Choroid plexus epithelial cell (primary cell): ENCODE data around the gene SLC34A3.

Experiments used
- DNase-seq: peaks from one replicate; pipeline ENCODE4 v3.0.0-alpha.2; 2010; ENCODE audit warnings: low read depth
- H3K4me3 ChIP-seq: 2 replicates; pipeline ENCODE4 v1.5.1; 2011; ENCODE audit warnings: low read depth, mild to moderate bottlenecking, control low read depth, low read length, moderate library complexity
- TF ChIP-seq, protein P1 (sequence below): conservative IDR thresholded peaks from 2 replicates; pipeline ENCODE4 v1.5.1; 2011; ENCODE audit warnings: low read depth, mild to moderate bottlenecking, control low read depth, inconsistent platforms, low read length, moderate library complexity

The SLC34A3 gene

DNA sequence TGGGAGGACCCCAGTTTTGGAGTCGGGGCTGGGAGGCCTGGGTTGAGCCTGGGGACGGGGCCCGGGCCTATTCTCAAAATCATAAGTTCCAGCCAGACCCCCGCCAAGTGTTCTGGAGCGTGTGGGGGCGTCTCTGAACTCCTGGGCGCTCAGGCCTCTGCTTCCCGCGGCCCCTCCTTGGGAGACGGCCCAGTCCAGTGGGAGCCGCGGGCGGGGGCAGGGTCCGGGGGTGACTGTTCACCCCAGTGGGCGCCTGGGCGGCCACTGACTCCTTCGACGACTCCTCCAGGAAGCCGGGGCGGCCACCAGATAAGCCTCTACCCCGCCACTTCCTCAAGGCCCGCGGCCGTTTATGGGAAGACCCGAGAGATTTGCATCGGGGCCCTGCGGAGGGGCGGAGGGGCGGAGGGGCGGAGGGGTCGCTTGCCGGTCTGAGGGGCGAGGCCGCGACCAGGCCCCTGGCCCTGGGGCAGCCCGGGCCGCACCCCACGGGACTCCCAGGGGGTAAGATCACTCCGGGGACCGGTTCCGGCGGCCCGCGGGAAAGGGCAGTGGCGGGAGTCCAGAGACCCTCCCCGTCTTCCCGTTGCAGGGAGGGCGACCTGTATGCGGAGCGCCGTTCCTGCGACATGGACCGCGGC is 47.5 kb downstream of the SLC34A3 start:
- TF ChIP-seq, protein P1, sequence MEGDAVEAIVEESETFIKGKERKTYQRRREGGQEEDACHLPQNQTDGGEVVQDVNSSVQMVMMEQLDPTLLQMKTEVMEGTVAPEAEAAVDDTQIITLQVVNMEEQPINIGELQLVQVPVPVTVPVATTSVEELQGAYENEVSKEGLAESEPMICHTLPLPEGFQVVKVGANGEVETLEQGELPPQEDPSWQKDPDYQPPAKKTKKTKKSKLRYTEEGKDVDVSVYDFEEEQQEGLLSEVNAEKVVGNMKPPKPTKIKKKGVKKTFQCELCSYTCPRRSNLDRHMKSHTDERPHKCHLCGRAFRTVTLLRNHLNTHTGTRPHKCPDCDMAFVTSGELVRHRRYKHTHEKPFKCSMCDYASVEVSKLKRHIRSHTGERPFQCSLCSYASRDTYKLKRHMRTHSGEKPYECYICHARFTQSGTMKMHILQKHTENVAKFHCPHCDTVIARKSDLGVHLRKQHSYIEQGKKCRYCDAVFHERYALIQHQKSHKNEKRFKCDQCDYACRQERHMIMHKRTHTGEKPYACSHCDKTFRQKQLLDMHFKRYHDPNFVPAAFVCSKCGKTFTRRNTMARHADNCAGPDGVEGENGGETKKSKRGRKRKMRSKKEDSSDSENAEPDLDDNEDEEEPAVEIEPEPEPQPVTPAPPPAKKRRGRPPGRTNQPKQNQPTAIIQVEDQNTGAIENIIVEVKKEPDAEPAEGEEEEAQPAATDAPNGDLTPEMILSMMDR: no peak

GRCh38 chr9:137278721-137279711 is 48.3 kb downstream of the SLC34A3 start:
- peak overlapping the region; percentile 67 for H3K4me3 ChIP-seq
- no peak for DNase-seq
- TF ChIP-seq, protein P1: no peak

More for the DNA sequence above, 47.5 kb downstream of the SLC34A3 start:
- peak overlapping the region; percentile 67 for H3K4me3 ChIP-seq
- peak; percentile 14 for DNase-seq

- no peak for DNase-seq
- H3K4me3 ChIP-seq: no peak overlapping the region
- TF ChIP-seq, protein P1: no peak
Measured at GRCh38 chr9:137279741-137280473, 49.2 kb downstream of the SLC34A3 start.

GRCh38 chr9:137280474-137281344 is 50.0 kb downstream of the SLC34A3 start:
- TF ChIP-seq, protein P1: peak; percentile 46
- peak overlapping the region; percentile 36 for H3K4me3 ChIP-seq
- DNase-seq: peak; percentile 28

DNA sequence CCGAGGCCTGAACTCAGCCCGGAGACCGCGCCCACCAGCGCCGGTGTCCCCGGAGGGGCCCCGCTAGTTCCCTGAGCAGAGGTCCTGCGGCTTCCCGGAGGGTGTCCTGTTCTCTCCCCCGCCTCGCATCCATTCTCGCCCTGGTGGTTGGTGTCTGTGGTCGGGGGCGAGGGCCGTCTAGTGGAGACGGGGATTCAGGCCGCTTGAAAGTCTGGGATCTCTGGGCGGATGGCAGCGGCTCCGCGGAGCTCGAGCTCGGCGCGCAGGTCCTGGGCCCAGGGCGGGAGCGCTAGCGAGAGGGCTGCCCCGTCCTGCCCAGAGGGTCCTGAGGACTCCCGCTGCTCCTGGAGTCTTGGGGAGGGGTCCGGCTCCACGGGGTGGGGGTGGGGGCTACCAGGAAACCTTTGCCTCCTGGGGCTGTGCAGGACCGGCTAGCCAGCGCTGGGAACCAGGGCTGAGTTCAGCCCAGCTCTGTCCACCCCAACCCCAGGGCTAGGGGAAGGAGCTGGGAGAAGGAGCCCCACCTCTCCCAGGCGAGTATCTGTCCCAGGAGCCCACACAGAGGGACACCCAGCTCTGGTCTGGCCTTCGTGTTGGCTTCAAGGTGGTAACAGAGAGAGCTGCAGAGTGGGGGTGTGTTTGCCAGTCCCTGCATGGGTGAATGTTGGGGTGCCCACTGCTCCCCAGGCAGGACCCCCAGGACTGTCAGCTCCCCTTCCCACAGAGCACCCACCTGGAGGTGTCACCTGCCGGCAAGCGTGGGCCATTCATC is 50.8 kb downstream of the SLC34A3 start:
- H3K4me3 ChIP-seq: peak overlapping the region; percentile 36

More for the DNA sequence above, 50.8 kb downstream of the SLC34A3 start:
- no peak for DNase-seq
- TF ChIP-seq, protein P1: no peak
